Ascending aorta (tissue), 1 donor: ENCODE data around the gene CHMP1B. TPM values are rescaled to one million over a fixed set of nuclear protein-coding genes. Genes with fewer than 3 reads are reported as not detected.

Source experiments
- total RNA-seq: library from RNA; depleted of rRNA; stranded (reverse); fragments of >200 nt; gene quantifications from one replicate; pipeline ENCODE4 v1.1.0, GENCODE V29; 2016

Gene CHMP1B
- total RNA-seq, 1 donor from 2014 or later = 25.5 TPM

Other genes starting within 250 kb of the CHMP1B start
- not detected for gene SLC35G4, start 241.8 kb upstream of the CHMP1B start, total RNA-seq
- gene GNAL, start 162.1 kb upstream of the CHMP1B start, total RNA-seq = 5.9 TPM
- gene MPPE1, start 56.9 kb downstream of the CHMP1B start, total RNA-seq = 18.9 TPM
- 43.4 TPM for gene IMPA2, start 130.1 kb downstream of the CHMP1B start, total RNA-seq
- not detected for gene ANKRD62, start 242.4 kb downstream of the CHMP1B start, total RNA-seq